Measurements from ENCODE around the gene NTHL1. TPM values are rescaled to one million over a fixed set of nuclear protein-coding genes. Genes with fewer than 3 reads are reported as not detected.
A peak's percentile ranks its signal among the peaks of the same experiment; 100 is the strongest.

NTHL1 gene
- total and polyA plus RNA-seq, 9 of the 15 experiments (the other 6 are each of a cell fraction or from before 2014, with no cell fraction given), result 1.1 to 58.8 (median 17.6) TPM

DNA sequence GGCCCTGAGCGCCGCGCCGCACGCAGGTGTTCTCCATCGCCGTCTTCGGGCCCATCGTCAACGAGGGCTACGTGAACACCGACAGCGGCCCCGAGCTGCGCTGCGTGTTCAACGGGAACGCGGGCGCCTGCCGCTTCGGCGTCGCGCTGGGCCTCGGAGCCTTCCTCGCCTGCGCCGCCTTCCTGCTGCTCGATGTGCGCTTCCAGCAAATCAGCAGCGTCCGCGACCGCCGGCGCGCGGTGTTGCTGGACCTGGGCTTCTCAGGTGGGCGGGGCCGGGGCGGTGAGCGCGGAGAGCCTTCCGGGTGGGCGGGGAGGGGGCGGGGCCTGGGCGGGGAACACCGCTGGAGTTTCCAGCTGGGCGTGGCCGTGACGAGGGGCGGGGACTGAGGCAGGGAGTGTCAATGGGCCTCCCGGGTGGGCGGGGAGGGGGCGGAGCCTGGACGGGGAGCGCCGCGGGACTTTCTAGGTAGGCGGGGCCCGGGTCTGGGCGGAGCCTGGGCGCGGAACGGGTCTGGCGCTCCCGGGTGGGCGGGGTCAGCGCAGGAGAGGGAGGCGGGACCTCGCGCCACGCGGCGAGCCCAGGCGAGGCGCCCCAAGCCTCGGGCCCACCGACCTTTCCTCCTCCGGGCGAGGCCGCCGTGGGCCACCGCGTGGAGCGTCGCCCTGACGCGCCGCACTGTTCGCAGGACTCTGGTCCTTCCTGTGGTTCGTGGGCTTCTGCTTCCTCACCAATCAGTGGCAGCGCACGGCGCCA, 55.5 kb downstream of the NTHL1 start (continued):
- peak; percentile 84 for TF ChIP-seq E2F3 (CRISPR knock-in tag; IDR thresholded peaks at IDR 0.05)
- no peak for TF ChIP-seq ZKSCAN1 (IDR thresholded peaks at IDR 0.05; ENCODE audit: low read depth, low read length)
- no peak for TF ChIP-seq CHCHD3 (CRISPR knock-in tag; IDR thresholded peaks at IDR 0.05)
- TF ChIP-seq THRAP3 (IDR thresholded peaks at IDR 0.05; ENCODE audit: borderline replicate concordance), result no peak
- no peak for TF ChIP-seq NFYB (IDR thresholded peaks at IDR 0.05; ENCODE audit: extremely low read depth, insufficient read length)
- no peak for TF ChIP-seq MIER1 (IDR thresholded peaks at IDR 0.05; ENCODE audit: low read depth)
- peak; percentile 100 for TF ChIP-seq L3MBTL2 (IDR thresholded peaks at IDR 0.05)
- TF ChIP-seq ATF1 (CRISPR knock-in tag; IDR thresholded peaks at IDR 0.05), result no peak
- TF ChIP-seq ATF1 (tag; IDR thresholded peaks at IDR 0.05), result peak; percentile 41; the same call in 1 of the 2 replicates
- no peak for TF ChIP-seq MAFF (IDR thresholded peaks at IDR 0.05; ENCODE audit: low read length)
- TF ChIP-seq GATAD2A (IDR thresholded peaks at IDR 0.05), result 0 out of 2 replicates have a peak, but pooled peaks have one; percentile 30
- TF ChIP-seq NRF1 (conservative IDR thresholded peaks at IDR 0.05 in 1 of 2, IDR thresholded peaks at IDR 0.05 in 1 of 2), result peak; percentile 76 to 83
- TF ChIP-seq ZNF274 (IDR thresholded peaks at IDR 0.05; ENCODE audit: borderline replicate concordance, low read depth, low read length), result no peak
- TF ChIP-seq ZSCAN32 (CRISPR knock-in tag; IDR thresholded peaks at IDR 0.05), result no peak
- no peak for TF ChIP-seq SMARCA4 (IDR thresholded peaks at IDR 0.05)
- no peak for TF ChIP-seq SIRT6 (IDR thresholded peaks at IDR 0.05; ENCODE audit: low read depth, low read length)
- TF ChIP-seq, protein P1, sequence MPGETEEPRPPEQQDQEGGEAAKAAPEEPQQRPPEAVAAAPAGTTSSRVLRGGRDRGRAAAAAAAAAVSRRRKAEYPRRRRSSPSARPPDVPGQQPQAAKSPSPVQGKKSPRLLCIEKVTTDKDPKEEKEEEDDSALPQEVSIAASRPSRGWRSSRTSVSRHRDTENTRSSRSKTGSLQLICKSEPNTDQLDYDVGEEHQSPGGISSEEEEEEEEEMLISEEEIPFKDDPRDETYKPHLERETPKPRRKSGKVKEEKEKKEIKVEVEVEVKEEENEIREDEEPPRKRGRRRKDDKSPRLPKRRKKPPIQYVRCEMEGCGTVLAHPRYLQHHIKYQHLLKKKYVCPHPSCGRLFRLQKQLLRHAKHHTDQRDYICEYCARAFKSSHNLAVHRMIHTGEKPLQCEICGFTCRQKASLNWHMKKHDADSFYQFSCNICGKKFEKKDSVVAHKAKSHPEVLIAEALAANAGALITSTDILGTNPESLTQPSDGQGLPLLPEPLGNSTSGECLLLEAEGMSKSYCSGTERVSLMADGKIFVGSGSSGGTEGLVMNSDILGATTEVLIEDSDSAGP (CRISPR knock-in tag; IDR thresholded peaks at IDR 0.05), result peak; percentile 55; the same call in 1 of the 2 replicates
- TF ChIP-seq ZKSCAN3 (CRISPR knock-in tag; IDR thresholded peaks at IDR 0.05), result no peak
- TF ChIP-seq, protein P2, sequence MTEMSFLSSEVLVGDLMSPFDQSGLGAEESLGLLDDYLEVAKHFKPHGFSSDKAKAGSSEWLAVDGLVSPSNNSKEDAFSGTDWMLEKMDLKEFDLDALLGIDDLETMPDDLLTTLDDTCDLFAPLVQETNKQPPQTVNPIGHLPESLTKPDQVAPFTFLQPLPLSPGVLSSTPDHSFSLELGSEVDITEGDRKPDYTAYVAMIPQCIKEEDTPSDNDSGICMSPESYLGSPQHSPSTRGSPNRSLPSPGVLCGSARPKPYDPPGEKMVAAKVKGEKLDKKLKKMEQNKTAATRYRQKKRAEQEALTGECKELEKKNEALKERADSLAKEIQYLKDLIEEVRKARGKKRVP (CRISPR knock-in tag; IDR thresholded peaks at IDR 0.05), result no peak
- TF ChIP-seq, protein P3, sequence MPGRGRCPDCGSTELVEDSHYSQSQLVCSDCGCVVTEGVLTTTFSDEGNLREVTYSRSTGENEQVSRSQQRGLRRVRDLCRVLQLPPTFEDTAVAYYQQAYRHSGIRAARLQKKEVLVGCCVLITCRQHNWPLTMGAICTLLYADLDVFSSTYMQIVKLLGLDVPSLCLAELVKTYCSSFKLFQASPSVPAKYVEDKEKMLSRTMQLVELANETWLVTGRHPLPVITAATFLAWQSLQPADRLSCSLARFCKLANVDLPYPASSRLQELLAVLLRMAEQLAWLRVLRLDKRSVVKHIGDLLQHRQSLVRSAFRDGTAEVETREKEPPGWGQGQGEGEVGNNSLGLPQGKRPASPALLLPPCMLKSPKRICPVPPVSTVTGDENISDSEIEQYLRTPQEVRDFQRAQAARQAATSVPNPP (IDR thresholded peaks at IDR 0.05; ENCODE audit: borderline replicate concordance, insufficient read depth, insufficient read length), result no peak
- TF ChIP-seq, protein P4, sequence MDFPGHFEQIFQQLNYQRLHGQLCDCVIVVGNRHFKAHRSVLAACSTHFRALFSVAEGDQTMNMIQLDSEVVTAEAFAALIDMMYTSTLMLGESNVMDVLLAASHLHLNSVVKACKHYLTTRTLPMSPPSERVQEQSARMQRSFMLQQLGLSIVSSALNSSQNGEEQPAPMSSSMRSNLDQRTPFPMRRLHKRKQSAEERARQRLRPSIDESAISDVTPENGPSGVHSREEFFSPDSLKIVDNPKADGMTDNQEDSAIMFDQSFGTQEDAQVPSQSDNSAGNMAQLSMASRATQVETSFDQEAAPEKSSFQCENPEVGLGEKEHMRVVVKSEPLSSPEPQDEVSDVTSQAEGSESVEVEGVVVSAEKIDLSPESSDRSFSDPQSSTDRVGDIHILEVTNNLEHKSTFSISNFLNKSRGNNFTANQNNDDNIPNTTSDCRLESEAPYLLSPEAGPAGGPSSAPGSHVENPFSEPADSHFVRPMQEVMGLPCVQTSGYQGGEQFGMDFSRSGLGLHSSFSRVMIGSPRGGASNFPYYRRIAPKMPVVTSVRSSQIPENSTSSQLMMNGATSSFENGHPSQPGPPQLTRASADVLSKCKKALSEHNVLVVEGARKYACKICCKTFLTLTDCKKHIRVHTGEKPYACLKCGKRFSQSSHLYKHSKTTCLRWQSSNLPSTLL (IDR thresholded peaks at IDR 0.05), result no peak
- TF ChIP-seq, protein P5, sequence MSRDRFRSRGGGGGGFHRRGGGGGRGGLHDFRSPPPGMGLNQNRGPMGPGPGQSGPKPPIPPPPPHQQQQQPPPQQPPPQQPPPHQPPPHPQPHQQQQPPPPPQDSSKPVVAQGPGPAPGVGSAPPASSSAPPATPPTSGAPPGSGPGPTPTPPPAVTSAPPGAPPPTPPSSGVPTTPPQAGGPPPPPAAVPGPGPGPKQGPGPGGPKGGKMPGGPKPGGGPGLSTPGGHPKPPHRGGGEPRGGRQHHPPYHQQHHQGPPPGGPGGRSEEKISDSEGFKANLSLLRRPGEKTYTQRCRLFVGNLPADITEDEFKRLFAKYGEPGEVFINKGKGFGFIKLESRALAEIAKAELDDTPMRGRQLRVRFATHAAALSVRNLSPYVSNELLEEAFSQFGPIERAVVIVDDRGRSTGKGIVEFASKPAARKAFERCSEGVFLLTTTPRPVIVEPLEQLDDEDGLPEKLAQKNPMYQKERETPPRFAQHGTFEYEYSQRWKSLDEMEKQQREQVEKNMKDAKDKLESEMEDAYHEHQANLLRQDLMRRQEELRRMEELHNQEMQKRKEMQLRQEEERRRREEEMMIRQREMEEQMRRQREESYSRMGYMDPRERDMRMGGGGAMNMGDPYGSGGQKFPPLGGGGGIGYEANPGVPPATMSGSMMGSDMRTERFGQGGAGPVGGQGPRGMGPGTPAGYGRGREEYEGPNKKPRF (IDR thresholded peaks at IDR 0.05; ENCODE audit: low read depth, low read length), result no peak
- TF ChIP-seq ZNF764 (CRISPR knock-in tag; IDR thresholded peaks at IDR 0.05; ENCODE audit: low read depth), result no peak

All from K562 (cell line).